ENCODE data around the gene DPP4. TPM values are rescaled to one million over a fixed set of nuclear protein-coding genes. Genes with fewer than 3 reads are reported as not detected.

Gene DPP4
- total and polyA plus RNA-seq, 2 of the 4 experiments (the other 2 are of a cell fraction) = 13.2 to 19.0 TPM

DNA sequence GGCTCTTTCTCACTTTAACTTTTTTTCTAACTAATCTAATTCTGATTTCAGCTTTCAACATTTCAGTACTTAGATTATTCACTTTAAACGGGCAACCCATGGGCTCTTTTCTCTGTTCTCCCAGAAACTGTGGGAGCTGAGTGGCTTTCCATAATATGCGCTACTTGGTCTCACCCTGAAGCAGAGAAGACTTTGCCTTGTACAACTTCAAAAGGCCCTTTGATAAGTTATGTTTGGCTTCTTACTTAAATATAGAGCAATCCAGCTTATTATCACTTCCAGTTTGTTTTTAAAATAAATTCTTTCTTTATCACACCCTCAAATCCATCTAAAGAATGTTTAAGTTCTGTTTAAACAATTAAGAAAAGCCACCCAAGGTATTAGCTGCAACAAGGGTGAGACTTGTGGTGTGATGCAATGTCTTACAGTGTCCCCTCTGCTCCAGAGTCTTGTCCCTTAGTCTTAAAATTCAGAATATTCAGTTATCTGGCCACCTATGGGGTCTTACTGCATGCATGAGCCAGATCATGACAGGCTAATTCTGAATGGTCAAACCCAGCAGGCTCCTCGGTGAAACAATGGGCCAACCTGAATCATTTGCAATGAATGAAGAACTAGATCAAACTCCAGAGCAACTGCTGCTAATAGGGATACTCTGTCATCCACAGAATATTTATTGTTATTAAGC lies 39.2 kb upstream of the DPP4 start:
- Histone ChIP-seq H2BK20ac (ENCODE audit: low read depth, low read length) (0 out of 2 replicates have a peak overlapping the region, but pooled peaks have one; percentile 28), H3K4me3 (ENCODE audit: insufficient read depth, low read depth, low read length) (no peak overlapping the region), H3K9me1 (ENCODE audit: insufficient read depth, low read length) (no peaks in the 10 kb centered on the region), H3K9me3 (ENCODE audit: control insufficient read depth, insufficient read depth, low read length) (peaks cover 5% of the 10 kb centered on the region), H3K36me3 (ENCODE audit: control insufficient read depth, insufficient read depth, low read length) (no peaks in the 10 kb centered on the region), H4K91ac (ENCODE audit: insufficient read depth, low read depth, low read length) (no peak overlapping the region), H2BK5ac (ENCODE audit: low read depth, low read length, poor library complexity, severe bottlenecking) (no peak overlapping the region), H3K4me2 (ENCODE audit: low read depth, low read length) (peak overlapping the region; percentile 7; the same call in 1 of the 2 replicates), H3K23ac (ENCODE audit: low read depth, low read length) (no peak overlapping the region), H3K4ac (ENCODE audit: low read depth, low read length) (no peak overlapping the region), H4K20me1 (ENCODE audit: insufficient read depth, low read length) (no peaks in the 10 kb centered on the region), H3K27ac (ENCODE audit: insufficient read depth, low read length) (no peak overlapping the region), H2AK5ac (ENCODE audit: low read depth, low read length) (no peak overlapping the region), H4K8ac (ENCODE audit: low read depth in 2 of 2, low read length in 2 of 2) (no peak overlapping the region), H3K79me1 (ENCODE audit: low read depth in 1 of 2, low read length in 2 of 2) (no peaks in the 10 kb centered on the region), H3K14ac (replicated peaks; ENCODE audit: low read depth, low read length) (no peak overlapping the region), H4K5ac (ENCODE audit: low read depth, low read length) (no peak overlapping the region), H2AK9ac (replicated peaks; ENCODE audit: low read depth, low read length, poor library complexity) (no peak overlapping the region), H3K4me1 (ENCODE audit: control insufficient read depth, insufficient read depth, low read length) (peaks cover 9% of the 10 kb centered on the region), H3K27me3 (ENCODE audit: control insufficient read depth, insufficient read depth, low read length) (no peaks in the 10 kb centered on the region), H3K9ac (ENCODE audit: low read depth, low read length) (no peak overlapping the region), H2AFZ (replicated peaks; ENCODE audit: low read length, poor library complexity) (no peak overlapping the region), H2BK15ac (ENCODE audit: low read depth, low read length) (no peak overlapping the region), H2BK120ac (ENCODE audit: low read depth, low read length) (peak overlapping the region; percentile 32; the same call in 1 of the 2 replicates), H3K18ac (ENCODE audit: low read depth, low read length) (no peak overlapping the region), H3K56ac (ENCODE audit: extremely low read depth, insufficient read depth, low read length) (no peak overlapping the region)
- ChIA-PET POLR2A (ENCODE audit: unreplicated experiment) (no interaction called here), CTCF (interaction anchor here (1.7 kb wide), 1 partner anchor 167 kb away, joined by 5 read pairs; no protein-coding TSS in a partner anchor)
- BruUV-seq (replicated peaks) = no TSS peak
- no peak for ATAC-seq (ENCODE audit: low read depth)
- TF ChIP-seq CEBPB (IDR thresholded peaks at IDR 0.05; ENCODE audit: low read depth, low read length) = peak; percentile 34; the same call in 1 of the 2 replicates
- no peak for TF ChIP-seq BHLHE40 (IDR thresholded peaks at IDR 0.05; ENCODE audit: low read depth, low read length)
- dilution Hi-C loops (cut with HindIII; ENCODE audit: low sequenced_read_pairs, unreplicated experiment) = no loop called here
- intact Hi-C loops (cut with micrococcal nuclease) = no loop called here
- in situ Hi-C loops (cut with MboI; ENCODE audit: low sequenced_read_pairs) = no loop called here
- 33% methylated on average over 1 of the region's 3 CpGs; no CpG with 5 or more reads in 1 of the 2 experiments for WGBS, 2 experiments (ENCODE audit: extremely low coverage in 2 of 2, insufficient read length in 1 of 2)
- peak; percentile 7 for DNase-seq
